ENCODE measurements around the gene CNTROB.

- TF ChIP-seq POLR2A (IDR thresholded peaks at IDR 0.05; ENCODE audit: low read length) = no peak
- TF ChIP-seq, protein P1, sequence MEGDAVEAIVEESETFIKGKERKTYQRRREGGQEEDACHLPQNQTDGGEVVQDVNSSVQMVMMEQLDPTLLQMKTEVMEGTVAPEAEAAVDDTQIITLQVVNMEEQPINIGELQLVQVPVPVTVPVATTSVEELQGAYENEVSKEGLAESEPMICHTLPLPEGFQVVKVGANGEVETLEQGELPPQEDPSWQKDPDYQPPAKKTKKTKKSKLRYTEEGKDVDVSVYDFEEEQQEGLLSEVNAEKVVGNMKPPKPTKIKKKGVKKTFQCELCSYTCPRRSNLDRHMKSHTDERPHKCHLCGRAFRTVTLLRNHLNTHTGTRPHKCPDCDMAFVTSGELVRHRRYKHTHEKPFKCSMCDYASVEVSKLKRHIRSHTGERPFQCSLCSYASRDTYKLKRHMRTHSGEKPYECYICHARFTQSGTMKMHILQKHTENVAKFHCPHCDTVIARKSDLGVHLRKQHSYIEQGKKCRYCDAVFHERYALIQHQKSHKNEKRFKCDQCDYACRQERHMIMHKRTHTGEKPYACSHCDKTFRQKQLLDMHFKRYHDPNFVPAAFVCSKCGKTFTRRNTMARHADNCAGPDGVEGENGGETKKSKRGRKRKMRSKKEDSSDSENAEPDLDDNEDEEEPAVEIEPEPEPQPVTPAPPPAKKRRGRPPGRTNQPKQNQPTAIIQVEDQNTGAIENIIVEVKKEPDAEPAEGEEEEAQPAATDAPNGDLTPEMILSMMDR (IDR thresholded peaks at IDR 0.05) = no peak
- no peak for TF ChIP-seq RAD21 (conservative IDR thresholded peaks at IDR 0.05 in 1 of 2, IDR thresholded peaks at IDR 0.05 in 1 of 2)
- no peak for TF ChIP-seq KDM5A (IDR thresholded peaks at IDR 0.05)
- no peak for TF ChIP-seq JUNB (IDR thresholded peaks at IDR 0.05)
- no peak for TF ChIP-seq PBX3 (IDR thresholded peaks at IDR 0.05)
- no peak for TF ChIP-seq CBX2 (IDR thresholded peaks at IDR 0.05; ENCODE audit: borderline replicate concordance, low read depth)
- TF ChIP-seq CHD4 (IDR thresholded peaks at IDR 0.05; ENCODE audit: borderline replicate concordance) = no peak
Measured at GRCh38 chr17:7915179-7915610, 16.8 kb upstream of the CNTROB start.
